Measurements from ENCODE around the gene ABCA10. TPM values are rescaled to one million over a fixed set of nuclear protein-coding genes. Genes with fewer than 3 reads are reported as not detected.

The ABCA10 gene
- total RNA-seq, 6 experiments from 2014 or later = 1.7 to 4.0 (median 2.0) TPM

DNA sequence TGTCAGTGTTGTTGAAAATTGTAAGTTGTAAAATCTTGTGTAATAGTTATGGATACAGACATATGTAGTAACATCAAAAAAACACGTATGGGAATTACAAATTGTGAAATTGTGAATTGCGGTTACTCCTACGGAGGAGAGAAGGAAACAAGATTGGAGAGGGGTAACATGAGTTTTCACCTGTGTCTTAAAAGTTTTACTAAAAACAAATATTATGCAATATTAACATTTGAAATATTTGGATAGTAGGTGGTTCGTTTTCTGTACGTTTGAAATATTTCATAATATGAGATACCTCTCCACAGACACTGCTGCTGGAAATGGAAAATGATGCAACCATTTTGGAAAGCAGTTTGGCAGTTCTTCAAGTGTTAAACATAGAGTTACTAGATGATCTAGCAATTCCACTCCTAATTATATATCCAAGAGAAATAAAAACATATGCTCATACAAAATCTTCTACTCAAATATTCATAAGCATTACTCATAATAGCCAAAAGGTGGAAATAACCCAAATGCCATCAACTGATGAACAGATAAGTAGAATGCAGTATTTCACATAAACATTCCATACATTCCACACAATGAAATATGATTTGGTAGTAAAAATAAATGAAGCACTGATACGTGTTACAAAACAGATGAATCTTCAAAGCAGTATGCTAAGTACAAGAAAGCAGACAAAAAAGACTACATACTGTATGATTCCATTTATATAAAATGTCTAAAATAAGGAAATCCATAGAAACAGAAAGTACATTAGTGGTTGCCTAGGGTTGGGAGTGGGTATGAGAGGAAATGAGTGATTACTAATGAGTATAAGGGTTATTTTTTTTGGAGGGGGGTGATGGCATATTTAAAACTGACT is 40.7 kb upstream of the ABCA10 start:
- Histone ChIP-seq H3K27me3 (no peaks in the 10 kb centered on the region), H3K9me3 (no peaks in the 10 kb centered on the region), H3K4me1 (peaks cover 0 to 6% (median 1%) of the 10 kb centered on the region in 4 donors), H3K4me3 (peak overlapping the region in 1 of 3 donors; percentile 31), H3K27ac (peak overlapping the region; percentile 27 to 88 (median 85)), H3K36me3 (no peaks in the 10 kb centered on the region)
- TF ChIP-seq CTCF (IDR thresholded peaks at IDR 0.05) (no peak), POLR2A (IDR thresholded peaks at IDR 0.05) (no peak)
- ATAC-seq (peak; percentile 58 to 74 (median 61)), DNase-seq (no peak)
- intact Hi-C loops (cut with DNase I) = no loop called here
- WGBS (ENCODE audit: insufficient coverage, low coverage, low lambda C conversion rate, missing lambda C conversion rate) = 24% methylated on average over 6 of the region's 6 CpGs

GRCh38 chr17:69268543-69269014 is 40.0 kb upstream of the ABCA10 start:
- H3K4me3 ChIP-seq = peak overlapping the region in 2 of 3 donors; percentile 12 to 31
- peak; percentile 88 to 96 (median 91) for ATAC-seq
- intact Hi-C loops (cut with DNase I) = no loop called here

GRCh38 chr17:69267219-69267618 is 38.6 kb upstream of the ABCA10 start:
- no peaks in the 10 kb centered on the region for H3K27me3 ChIP-seq
- H3K4me1 ChIP-seq = peaks cover 0 to 6% (median 1%) of the 10 kb centered on the region in 4 donors
- H3K9me3 ChIP-seq = no peaks in the 10 kb centered on the region
- 41% methylated on average over 3 of the region's 3 CpGs for WGBS (ENCODE audit: insufficient coverage, low coverage, low lambda C conversion rate, missing lambda C conversion rate)
- TF ChIP-seq POLR2A (IDR thresholded peaks at IDR 0.05) = no peak
- TF ChIP-seq CTCF (IDR thresholded peaks at IDR 0.05) = no peak
- peaks cover 0 to 4% (median 0%) of the 10 kb centered on the region in 4 donors for H3K36me3 ChIP-seq
- intact Hi-C loops (cut with DNase I) = no loop called here
- H3K4me3 ChIP-seq = peak overlapping the region in 2 of 3 donors; percentile 2 to 31
- peak overlapping the region in 2 of 3 donors; percentile 85 to 88 for H3K27ac ChIP-seq
- peak in 1 of 4 donors; percentile 33 for ATAC-seq
- no peak for DNase-seq

More at GRCh38 chr17:69268543-69269014, 40.0 kb upstream of the ABCA10 start:
- 30% methylated on average over 5 of the region's 5 CpGs for WGBS (ENCODE audit: insufficient coverage, low coverage, low lambda C conversion rate, missing lambda C conversion rate)
- H3K27me3 ChIP-seq = no peaks in the 10 kb centered on the region
- TF ChIP-seq CTCF (IDR thresholded peaks at IDR 0.05) (no peak), POLR2A (IDR thresholded peaks at IDR 0.05) (peak; percentile 85)
- H3K36me3 ChIP-seq = no peaks in the 10 kb centered on the region
- peak overlapping the region; percentile 27 to 88 (median 85) for H3K27ac ChIP-seq
- H3K9me3 ChIP-seq = no peaks in the 10 kb centered on the region
- peak; percentile 42 to 74 (median 70) for DNase-seq
- peaks cover 0 to 6% (median 1%) of the 10 kb centered on the region in 4 donors for H3K4me1 ChIP-seq

- Histone ChIP-seq H3K27me3 (no peaks in the 10 kb centered on the region), H3K4me1 (peaks cover 0 to 6% (median 1%) of the 10 kb centered on the region in 4 donors), H3K36me3 (peaks cover 0 to 4% (median 0%) of the 10 kb centered on the region in 4 donors), H3K4me3 (no peak overlapping the region), H3K9me3 (no peaks in the 10 kb centered on the region), H3K27ac (no peak overlapping the region)
- TF ChIP-seq POLR2A (IDR thresholded peaks at IDR 0.05) (no peak), CTCF (IDR thresholded peaks at IDR 0.05) (no peak)
- DNase-seq (no peak), ATAC-seq (no peak)
- intact Hi-C loops (cut with DNase I) = no loop called here
- WGBS (ENCODE audit: insufficient coverage, low coverage, low lambda C conversion rate, missing lambda C conversion rate) = 88% methylated on average over 1 of the region's 1 CpG
Observed at GRCh38 chr17:69265873-69266272, 37.2 kb upstream of the ABCA10 start.

Data from right lobe of liver (tissue), 6 donors.